MM.1S (cell line): ENCODE data around the gene FLAD1.

ENCODE experiments used
- CTCF ChIP-seq: fragments of 300-600 bp; sonication (generic); IDR thresholded peaks from 2 replicates; pipeline ENCODE4 v1.5.1; 2016; ENCODE audit warnings: antibody characterized with exemption, low read length, mixed read lengths
- EZH2phosphoT487 ChIP-seq: fragments of 300-600 bp; sonication (generic); IDR thresholded peaks from 2 replicates; pipeline ENCODE4 v1.6.1; 2018; ENCODE audit warnings: antibody characterized with exemption, low read length

DNA sequence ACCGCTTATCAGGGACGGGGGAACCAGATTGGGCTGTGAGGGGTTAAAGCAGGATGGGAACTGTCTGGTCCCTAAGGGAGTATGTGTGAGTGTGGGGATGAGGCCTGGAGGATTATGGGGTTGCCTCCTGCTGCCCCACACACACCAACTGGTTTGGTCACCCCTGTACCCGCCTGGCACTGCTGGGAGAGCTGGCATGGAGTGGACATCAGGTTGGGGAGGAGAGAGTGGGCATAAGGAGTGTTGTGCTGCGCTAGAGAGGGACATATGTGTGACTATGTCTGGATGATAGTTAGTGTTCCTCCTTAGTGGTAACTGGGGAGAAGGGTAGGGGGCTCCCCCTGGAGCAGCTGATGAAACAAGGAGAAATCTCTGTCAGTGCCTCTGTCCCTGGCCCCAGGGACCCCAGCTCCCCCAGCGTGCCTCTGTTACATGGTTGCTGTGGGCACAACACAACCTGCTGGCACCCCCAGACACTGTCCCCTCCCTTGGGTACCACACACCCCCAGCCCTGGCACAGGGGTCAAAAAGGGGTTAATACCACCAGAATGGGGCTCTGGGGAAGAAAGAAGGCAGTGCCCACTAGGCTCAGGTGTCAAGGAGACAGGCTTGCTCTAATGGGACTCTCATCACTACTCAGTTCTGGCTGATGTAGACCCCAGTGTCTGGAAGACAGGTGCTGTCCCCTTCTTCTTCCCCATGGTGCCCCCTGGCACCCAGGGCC, 21.4 kb downstream of the FLAD1 start:
- TF ChIP-seq CTCF (no peak), EZH2phosphoT487 (no peak)
